Measurements from ENCODE around the gene ASPHD2. TPM values are rescaled to one million over a fixed set of nuclear protein-coding genes. Genes with fewer than 3 reads are reported as not detected.
"Not testable (repeated sequence)": the region's sequence is repeated elsewhere in the genome, so short reads cannot be mapped to it uniquely, and the experiment has no call there.

The ASPHD2 gene
- total RNA-seq, 1 experiment from 2014 or later = 7.1 TPM

GRCh38 chr22:26406118-26406517 is 22.9 kb upstream of the ASPHD2 start:
- Histone ChIP-seq H4K8ac (replicated peaks; ENCODE audit: insufficient read length, low read depth, low read length) (no peak overlapping the region), H3K56ac (ENCODE audit: insufficient read length, low read depth, low read length) (no peak overlapping the region), H3K79me2 (ENCODE audit: insufficient read depth, low read length) (no peaks in the 10 kb centered on the region), H3K79me1 (ENCODE audit: insufficient read depth, low read depth, low read length, poor library complexity, severe bottlenecking) (no peaks in the 10 kb centered on the region), H2BK12ac (ENCODE audit: insufficient read length, low read depth, low read length) (no peak overlapping the region), H2BK15ac (ENCODE audit: low read depth, low read length) (no peak overlapping the region), H3K27ac (ENCODE audit: insufficient read length, low read depth, low read length) (no peak overlapping the region), H3K23ac (ENCODE audit: insufficient read length, low read depth, low read length) (no peak overlapping the region), H3K4ac (ENCODE audit: low read depth, low read length) (no peak overlapping the region), H4K5ac (ENCODE audit: insufficient read length, low read depth, low read length) (no peak overlapping the region), H2AK5ac (ENCODE audit: insufficient read length, low read length) (no peak overlapping the region), H2AFZ (ENCODE audit: low read length) (no peak overlapping the region), H3K27me3 (ENCODE audit: insufficient read depth, low read length) (no peaks in the 10 kb centered on the region), H3K9ac (ENCODE audit: extremely low read depth, insufficient read length, low read length) (no peak overlapping the region), H4K91ac (ENCODE audit: insufficient read length, low read depth, low read length) (no peak overlapping the region), H3K4me2 (ENCODE audit: insufficient read depth, insufficient read length, low read length) (no peak overlapping the region), H3K9me3 (ENCODE audit: control insufficient read depth, low read depth, low read length) (no peaks in the 10 kb centered on the region), H2BK20ac (ENCODE audit: low read depth, low read length, poor library complexity, severe bottlenecking) (no peak overlapping the region), H3T11ph (ENCODE audit: low read length) (no peak overlapping the region), H2BK5ac (ENCODE audit: insufficient read length, low read length) (no peak overlapping the region), H3K4me1 (ENCODE audit: insufficient read depth, low read length) (peaks cover 5% of the 10 kb centered on the region; the same call in 1 of the 2 replicates), H4K20me1 (ENCODE audit: control insufficient read depth, insufficient read depth, insufficient read length) (no peaks in the 10 kb centered on the region), H3K14ac (ENCODE audit: insufficient read depth, low read length) (no peak overlapping the region), H3K18ac (ENCODE audit: insufficient read length, low read depth, low read length) (no peak overlapping the region), H2BK120ac (ENCODE audit: low read depth, low read length, poor library complexity, severe bottlenecking) (no peak overlapping the region), H3K23me2 (ENCODE audit: insufficient read length, low read depth, low read length, poor library complexity, severe bottlenecking) (no peaks in the 10 kb centered on the region)
- whole genome bisulfite sequencing (ENCODE audit: extremely low coverage, insufficient read length, low lambda C conversion rate) = no CpG with 5 or more reads among the region's 4 CpGs
- no peaks in the 10 kb centered on the region for H3K9me3 Mint-ChIP-seq
- no peak for TF ChIP-seq CTCF (conservative IDR thresholded peaks at IDR 0.05)
- peaks cover 5% of the 10 kb centered on the region for H3K27me3 Mint-ChIP-seq (ENCODE audit: low read depth)
- no peaks in the 10 kb centered on the region for H3K36me3 Mint-ChIP-seq (ENCODE audit: insufficient read depth in 1 of 3, low read depth in 3 of 3)
- DNase-seq = no peak
- H3K4me1 Mint-ChIP-seq = peaks cover 7 to 14% of the 10 kb centered on the region in 2 experiments
- no peak overlapping the region for H3K4me3 Mint-ChIP-seq
- no peak overlapping the region for H3K27ac Mint-ChIP-seq

GRCh38 chr22:26408562-26409220 is 20.4 kb upstream of the ASPHD2 start:
- DNase-seq; H4K91ac ChIP-seq (ENCODE audit: insufficient read length, low read depth, low read length); H3K9me3 Mint-ChIP-seq; H3T11ph ChIP-seq (ENCODE audit: low read length); H2BK20ac ChIP-seq (ENCODE audit: low read depth, low read length, poor library complexity, severe bottlenecking); H3K4me3 Mint-ChIP-seq; H3K18ac ChIP-seq (ENCODE audit: insufficient read length, low read depth, low read length); H2BK15ac ChIP-seq (ENCODE audit: low read depth, low read length); H4K8ac ChIP-seq (replicated peaks; ENCODE audit: insufficient read length, low read depth, low read length); H3K4ac ChIP-seq (ENCODE audit: low read depth, low read length); H4K5ac ChIP-seq (ENCODE audit: insufficient read length, low read depth, low read length); H3K27me3 Mint-ChIP-seq (ENCODE audit: low read depth); H2BK120ac ChIP-seq (ENCODE audit: low read depth, low read length, poor library complexity, severe bottlenecking); H3K56ac ChIP-seq (ENCODE audit: insufficient read length, low read depth, low read length); H3K36me3 Mint-ChIP-seq (ENCODE audit: insufficient read depth in 1 of 3, low read depth in 3 of 3); H2AFZ ChIP-seq (ENCODE audit: low read length); H2BK5ac ChIP-seq (ENCODE audit: insufficient read length, low read length); H3K4me1 ChIP-seq (ENCODE audit: insufficient read depth, low read length); H3K27ac Mint-ChIP-seq; H3K23ac ChIP-seq (ENCODE audit: insufficient read length, low read depth, low read length); H3K27ac ChIP-seq (ENCODE audit: insufficient read length, low read depth, low read length); H3K4me2 ChIP-seq (ENCODE audit: insufficient read depth, insufficient read length, low read length); H2AK5ac ChIP-seq (ENCODE audit: insufficient read length, low read length); H3K9me3 ChIP-seq (ENCODE audit: control insufficient read depth, low read depth, low read length); H3K9ac ChIP-seq (ENCODE audit: extremely low read depth, insufficient read length, low read length); H3K27me3 ChIP-seq (ENCODE audit: insufficient read depth, low read length); H3K14ac ChIP-seq (ENCODE audit: insufficient read depth, low read length); H4K20me1 ChIP-seq (ENCODE audit: control insufficient read depth, insufficient read depth, insufficient read length); H3K23me2 ChIP-seq (ENCODE audit: insufficient read length, low read depth, low read length, poor library complexity, severe bottlenecking); H3K79me1 ChIP-seq (ENCODE audit: insufficient read depth, low read depth, low read length, poor library complexity, severe bottlenecking); H3K79me2 ChIP-seq (ENCODE audit: insufficient read depth, low read length); H2BK12ac ChIP-seq (ENCODE audit: insufficient read length, low read depth, low read length): not testable (repeated sequence)
- no CpG with 5 or more reads among the region's 7 CpGs for WGBS (ENCODE audit: extremely low coverage, insufficient read length, low lambda C conversion rate)
- H3K4me1 Mint-ChIP-seq = peaks cover 7 to 14% of the 10 kb centered on the region in 2 experiments
